Right renal pelvis (tissue), 4 donors: ENCODE measurements around the gene PRKAG2. TPM values are rescaled to one million over a fixed set of nuclear protein-coding genes. Genes with fewer than 3 reads are reported as not detected.
"Not testable (repeated sequence)": the region's sequence is repeated elsewhere in the genome, so short reads cannot be mapped to it uniquely, and the experiment has no call there.

Source experiments
- DNase-seq, 4 donors: peaks; one replicate each; pipeline ENCODE4 v3.0.0-alpha.2; 2013; ENCODE audit warnings: low read depth in 4 of 4, low spot score in 3 of 4, missing footprints in 1 of 4
- polyA plus RNA-seq, 4 donors: library from polyadenylated mRNA; unstranded; fragments of 120-200 nt; gene quantifications; one replicate each; pipeline ENCODE4 v1.2.1, GENCODE V29; 2013; ENCODE audit not compliant: insufficient read length in 4 of 4

Gene PRKAG2
- polyA plus RNA-seq, 4 donors: 27.5 to 33.8 (median 30.2) TPM

- DNase-seq: no peak
Observed at GRCh38 chr7:151585744-151586393, 291.0 kb downstream of the PRKAG2 start.

DNA sequence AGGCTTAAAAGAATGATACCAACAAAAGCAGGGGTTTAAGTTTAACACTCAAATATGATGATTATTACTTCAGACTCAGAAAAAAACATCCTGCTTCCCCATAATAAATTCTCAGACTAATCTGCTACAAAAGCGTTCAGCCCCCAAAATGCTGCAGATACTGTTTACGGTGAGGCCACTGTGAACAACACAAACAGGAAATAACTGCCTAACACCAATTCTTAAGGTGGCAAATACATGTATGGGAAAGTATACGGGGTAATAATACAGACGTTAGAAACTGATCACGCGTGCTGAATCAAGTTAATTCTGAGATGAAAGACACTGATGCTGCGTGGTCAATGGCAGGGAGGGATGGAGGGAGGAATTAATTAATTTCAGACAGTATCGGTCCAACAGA is 295.2 kb downstream of the PRKAG2 start:
- DNase-seq: no peak

DNA sequence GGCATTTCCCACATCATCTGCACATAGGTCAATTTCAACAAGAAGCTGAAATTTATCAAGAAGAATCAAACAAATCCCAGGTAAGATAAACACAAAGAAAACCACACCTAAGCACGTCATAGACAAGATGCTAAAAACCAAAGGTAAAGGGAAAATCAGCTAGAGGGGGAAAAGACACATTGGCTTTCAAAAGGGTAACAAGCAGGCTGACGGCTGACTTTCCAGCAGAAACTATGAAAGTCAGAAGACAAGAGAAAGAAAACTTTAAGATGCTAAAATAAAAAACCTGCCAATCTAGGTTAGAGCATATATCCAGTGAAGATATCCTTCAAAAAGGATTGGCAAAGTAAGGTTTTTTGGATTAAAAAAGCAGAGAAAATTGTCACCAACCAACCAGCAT is 297.3 kb downstream of the PRKAG2 start:
- no peak for DNase-seq

GRCh38 chr7:151575410-151575809 is 301.5 kb downstream of the PRKAG2 start:
- DNase-seq: no peak

- DNase-seq: not testable (repeated sequence)
Observed at GRCh38 chr7:151573046-151573445, 303.9 kb downstream of the PRKAG2 start.

DNA sequence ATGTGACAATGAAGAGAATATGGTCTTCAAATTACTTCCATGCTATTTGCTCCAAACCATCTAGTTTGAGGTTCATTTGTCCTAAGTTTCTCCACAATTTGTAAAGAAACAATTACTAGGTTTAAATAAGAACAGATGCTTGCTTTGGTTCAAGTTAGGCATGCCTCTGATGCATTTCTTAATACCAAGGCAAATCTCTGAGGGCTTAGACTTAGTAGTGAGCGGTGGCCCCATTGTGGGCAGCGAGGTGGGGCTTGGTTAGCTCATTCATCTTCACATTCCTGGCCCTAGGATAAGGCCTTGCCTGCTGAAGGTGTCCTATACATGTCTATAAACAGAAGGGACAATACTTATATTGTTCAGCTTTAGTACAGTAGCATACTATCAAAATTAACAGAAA is 304.8 kb downstream of the PRKAG2 start:
- no peak for DNase-seq

DNA sequence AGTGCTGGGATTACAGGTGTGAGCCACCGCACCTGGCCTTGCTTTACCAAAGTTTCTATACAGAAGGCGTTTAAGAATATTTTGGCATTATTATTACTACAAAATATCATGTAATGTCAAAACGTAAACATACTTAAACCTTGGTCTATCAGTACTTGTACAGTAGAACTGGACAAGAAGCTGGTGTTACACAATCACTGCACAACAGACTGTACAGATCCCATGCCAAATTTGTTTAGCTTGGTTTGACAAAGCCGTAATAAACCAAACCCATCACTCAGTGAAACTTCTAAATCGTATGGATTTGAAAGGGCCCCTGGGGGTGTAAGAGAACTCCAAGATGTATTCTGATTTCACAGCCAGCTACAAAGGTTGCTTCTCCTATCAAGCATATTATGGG is 305.4 kb downstream of the PRKAG2 start:
- DNase-seq: no peak

DNA sequence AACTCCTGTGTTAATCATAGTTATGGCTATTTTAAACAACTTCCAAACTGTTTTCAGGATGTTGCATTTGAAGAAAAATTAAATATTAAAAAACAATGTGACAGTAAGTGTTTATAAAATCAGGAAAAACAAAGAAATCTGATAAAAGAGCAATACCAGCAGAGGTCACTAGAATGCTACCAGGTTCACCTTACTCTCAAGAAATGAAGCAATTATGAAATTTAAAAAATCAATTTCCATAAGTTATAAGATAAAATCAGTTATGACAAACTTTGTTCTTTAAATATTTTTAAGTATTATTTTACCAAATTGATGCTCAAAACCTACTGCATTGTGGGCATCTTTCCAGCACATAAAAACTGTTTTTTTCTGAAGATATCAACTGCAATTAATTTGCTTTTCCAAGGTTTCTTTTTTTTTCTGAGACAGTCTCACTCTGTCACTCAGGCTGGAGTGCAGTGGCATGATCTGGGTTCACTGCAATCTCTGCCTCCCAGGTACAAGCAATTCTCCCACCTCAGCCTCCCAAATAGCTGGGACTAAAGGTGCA is 306.5 kb downstream of the PRKAG2 start:
- no peak for DNase-seq

DNA sequence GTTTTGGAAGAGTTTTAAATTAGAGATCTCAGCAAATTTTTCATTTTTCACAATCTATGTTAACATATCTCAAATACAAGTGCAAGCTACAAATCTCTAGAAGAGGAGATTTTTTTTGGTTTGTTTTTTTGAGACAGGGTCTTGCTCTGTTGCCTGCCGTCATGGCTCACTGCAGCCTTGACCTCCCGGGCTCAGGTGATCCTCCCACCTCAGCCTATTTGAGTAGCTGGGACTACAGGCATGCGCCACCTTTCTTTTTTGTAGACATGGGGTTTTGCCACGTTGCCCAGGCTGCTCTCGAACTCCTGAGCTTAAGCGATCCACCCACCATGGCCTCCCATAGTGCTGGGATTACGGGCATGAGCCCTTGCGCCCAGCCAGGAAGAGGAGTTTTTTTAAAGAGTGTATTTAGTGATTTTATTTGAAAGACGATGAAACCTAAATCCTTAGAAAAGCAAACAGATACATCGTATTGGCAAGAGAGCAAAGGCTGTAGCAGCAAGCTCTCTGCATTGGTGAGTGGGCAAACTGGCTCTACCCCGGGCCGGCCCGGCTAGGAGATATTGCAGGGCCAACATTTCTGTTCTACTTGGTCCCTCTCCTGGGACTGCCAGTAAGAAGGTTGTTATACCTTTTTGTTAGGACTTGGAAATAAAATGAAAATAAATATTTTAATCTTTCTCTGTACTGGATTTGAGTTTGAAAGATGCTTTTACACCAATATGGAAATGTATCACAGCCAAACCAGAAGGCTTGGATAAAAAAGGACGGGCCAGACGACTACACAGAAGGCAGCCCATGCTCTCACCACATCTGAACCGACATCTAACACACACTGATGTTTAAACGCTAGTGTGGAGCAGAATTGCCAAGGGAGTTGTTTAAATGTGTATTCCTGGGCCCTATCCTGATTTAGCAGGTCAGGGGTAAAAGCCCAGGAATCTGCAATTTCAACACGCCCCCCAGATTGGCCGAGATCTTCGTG is 307.7 kb downstream of the PRKAG2 start:
- DNase-seq: no peak

- DNase-seq: no peak
Observed at GRCh38 chr7:151566897-151567320, 310.0 kb downstream of the PRKAG2 start.

DNA sequence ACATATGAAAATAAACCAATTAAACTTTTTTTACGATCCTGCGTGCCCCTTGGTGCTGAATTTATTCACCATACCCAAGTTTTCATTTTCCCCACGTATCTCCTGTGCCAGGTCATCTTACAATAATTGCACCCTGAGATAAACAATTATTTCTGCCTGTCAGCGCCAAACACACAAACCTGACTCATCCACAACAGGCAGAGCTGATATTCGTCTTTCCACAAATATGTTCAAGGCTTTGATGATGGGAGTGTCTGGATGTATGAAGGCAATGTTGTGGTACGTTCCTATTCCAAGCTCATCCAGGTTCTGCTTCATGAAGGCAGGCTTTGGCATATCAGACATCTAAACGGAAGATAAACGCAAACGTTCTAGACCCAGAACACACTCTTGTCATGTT is 311.4 kb downstream of the PRKAG2 start:
- DNase-seq: no peak

DNA sequence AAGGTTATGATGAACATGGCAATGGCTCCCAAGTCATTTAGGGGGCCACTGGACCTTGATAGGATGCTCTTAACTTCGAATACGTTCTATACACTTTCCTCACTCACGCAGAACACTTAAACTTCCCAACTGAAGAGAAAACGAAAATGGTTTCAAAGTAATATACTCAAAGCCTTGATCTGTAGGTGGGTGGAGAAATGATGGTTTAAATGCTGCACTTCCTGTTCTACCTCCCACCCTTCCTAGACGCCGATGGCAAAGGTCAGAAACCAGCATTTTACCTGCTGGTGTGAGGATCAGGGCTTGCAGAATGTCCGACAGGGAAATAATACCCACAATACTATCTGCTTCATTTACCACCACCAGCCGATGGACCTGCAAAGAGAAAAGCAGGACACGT is 316.7 kb downstream of the PRKAG2 start:
- DNase-seq: no peak

DNA sequence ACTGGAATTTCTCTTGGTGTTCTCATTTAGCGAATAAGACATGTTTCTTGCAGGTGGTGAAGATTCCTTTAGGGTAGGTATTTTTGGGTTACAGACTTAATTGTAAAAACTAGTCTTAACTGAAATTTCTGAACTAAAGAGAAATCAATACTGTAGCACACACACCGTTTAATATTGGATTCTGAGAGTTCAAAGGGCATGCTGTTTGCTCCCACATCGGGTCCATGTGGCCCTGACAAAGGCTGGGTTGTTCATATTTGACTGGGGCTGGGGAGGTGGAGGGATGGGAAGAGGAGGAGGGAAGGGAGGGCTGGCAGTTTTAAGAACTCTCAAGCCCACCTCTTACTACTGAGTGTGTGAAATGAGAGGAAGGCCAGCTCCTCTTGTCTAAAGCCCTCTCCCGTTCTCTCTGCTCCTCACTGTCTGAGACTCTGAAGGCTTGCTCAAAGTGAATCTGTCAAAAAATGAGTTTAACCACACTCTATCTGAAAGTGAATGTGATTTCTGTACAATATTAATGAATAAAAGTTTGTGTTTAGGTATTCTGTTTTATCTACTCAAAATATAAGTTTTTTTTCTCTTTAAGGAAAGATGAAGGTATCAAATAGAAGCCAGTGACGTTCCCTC is 317.2 kb downstream of the PRKAG2 start:
- DNase-seq: no peak

GRCh38 chr7:151558575-151558974 is 318.3 kb downstream of the PRKAG2 start:
- no peak for DNase-seq

DNA sequence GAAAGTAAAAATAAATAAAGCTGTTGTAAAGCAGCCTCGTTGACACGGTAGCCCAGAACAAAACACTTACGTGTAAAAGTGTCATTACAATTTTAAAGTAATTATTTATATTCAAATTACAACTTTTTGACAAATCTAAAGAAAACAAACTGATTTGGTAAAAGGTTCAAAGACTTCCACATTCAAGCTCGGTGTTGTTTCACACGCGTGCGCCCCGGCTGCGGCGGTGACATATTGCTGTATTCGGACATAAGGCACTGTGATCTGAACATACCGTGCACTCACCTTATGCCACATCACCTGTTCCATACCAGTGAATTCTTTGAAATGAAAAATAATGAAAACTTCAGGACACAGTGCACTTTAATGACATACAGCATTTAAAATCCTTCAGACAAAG is 320.3 kb downstream of the PRKAG2 start:
- DNase-seq: no peak

- no peak for DNase-seq
Observed at GRCh38 chr7:151553356-151553755, 323.6 kb downstream of the PRKAG2 start.

DNA sequence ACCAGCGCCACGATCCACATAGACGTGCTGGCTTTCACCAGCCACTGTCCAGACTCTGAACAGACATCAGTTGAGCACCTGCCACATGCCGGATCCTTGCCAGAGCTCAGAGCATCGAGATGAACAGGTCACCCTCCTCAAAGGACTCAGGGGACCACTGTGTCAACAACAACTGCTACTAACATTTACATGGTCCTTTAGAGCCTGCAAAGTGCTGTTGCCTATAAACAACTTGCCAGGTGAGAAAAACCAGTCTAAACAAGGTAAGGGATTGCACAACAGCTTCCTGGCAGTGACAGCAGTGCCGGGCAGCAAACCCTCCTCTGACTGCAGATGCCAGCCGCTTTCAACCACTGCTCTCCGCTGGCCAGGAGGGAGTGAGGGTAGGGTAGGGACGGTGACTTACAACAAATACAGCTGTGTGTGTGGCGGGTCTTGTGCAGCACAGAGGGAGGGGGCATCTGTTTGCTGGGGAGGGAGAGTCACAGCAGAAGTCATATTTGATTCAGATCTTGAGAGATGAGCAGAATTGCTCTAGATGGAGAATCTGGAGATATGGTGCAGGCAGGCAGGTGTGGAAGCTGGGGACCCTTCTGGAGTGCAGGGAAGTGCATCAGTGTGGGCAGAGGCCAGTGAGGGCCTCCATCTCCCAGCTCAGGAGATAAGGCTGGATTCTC is 324.4 kb downstream of the PRKAG2 start:
- no peak for DNase-seq

DNA sequence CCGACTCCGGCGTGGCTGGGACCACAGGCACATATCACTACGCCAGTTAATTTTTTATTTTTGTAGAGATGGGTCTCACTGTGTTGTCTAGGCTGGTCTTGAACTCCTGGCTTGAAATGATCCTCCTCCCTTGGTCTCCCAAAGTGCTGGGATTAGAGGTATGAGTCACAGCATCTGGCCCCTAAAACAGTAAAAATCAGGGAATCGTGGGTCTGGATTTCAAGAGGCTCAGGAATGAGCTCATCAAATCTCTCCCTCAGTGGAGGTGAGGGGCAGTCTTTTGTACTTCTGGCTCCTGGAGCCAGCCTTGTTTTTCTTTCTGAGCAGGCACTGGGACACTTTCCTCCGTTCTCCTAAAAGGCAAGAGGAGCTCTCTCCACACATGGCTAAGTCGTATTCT is 325.1 kb downstream of the PRKAG2 start:
- DNase-seq: no peak

DNA sequence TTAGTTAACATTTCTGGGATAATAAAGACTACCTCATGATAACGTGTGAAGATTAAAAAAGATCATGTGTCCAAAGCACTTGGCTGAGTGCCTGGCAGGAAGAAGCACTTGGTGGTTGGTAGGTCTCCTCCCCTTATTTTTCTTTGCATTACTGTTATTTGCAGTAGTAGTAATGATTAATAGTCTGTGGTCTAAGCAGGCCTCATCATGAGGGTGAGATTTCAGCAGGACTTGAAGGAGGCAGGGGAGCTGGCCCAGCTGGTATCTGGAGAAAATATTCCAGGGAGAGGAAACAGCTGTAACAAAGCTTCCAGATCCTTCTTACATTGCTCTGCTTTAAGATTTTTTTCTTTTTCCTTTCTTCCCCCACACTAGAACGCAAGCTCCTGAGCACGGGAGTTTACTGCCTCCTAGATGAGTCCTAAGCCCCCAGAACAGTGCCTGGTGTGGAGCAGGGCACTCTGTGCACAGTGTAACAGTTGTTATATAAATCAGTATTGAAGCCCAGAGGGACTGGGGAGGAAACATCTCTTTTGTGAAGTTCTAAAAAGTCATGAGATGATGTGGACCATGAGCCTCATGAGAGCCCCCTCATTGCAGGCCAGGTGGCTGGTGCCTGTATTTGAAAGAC is 326.1 kb downstream of the PRKAG2 start:
- no peak for DNase-seq

- DNase-seq: no peak
Observed at GRCh38 chr7:151549644-151550043, 327.3 kb downstream of the PRKAG2 start.
